Fibroblast of pulmonary artery (primary cell): ENCODE measurements around the gene LYRM2.

ENCODE experiments used
- DNase-seq: peaks from one replicate; pipeline ENCODE4 v3.0.0-alpha.2; 2010; ENCODE audit warnings: low read depth
- H3K4me3 ChIP-seq: replicated peaks from 2 replicates; pipeline ENCODE4 v1.5.1; 2011; ENCODE audit warnings: low read depth, mild to moderate bottlenecking, control low read depth, low read length, moderate library complexity
- CTCF ChIP-seq: IDR thresholded peaks from 2 replicates; pipeline ENCODE4 v1.5.1; 2011; ENCODE audit warnings: mild to moderate bottlenecking, control low read depth, low read length, inconsistent platforms; ENCODE audit errors: missing control alignments

LYRM2 gene

DNA sequence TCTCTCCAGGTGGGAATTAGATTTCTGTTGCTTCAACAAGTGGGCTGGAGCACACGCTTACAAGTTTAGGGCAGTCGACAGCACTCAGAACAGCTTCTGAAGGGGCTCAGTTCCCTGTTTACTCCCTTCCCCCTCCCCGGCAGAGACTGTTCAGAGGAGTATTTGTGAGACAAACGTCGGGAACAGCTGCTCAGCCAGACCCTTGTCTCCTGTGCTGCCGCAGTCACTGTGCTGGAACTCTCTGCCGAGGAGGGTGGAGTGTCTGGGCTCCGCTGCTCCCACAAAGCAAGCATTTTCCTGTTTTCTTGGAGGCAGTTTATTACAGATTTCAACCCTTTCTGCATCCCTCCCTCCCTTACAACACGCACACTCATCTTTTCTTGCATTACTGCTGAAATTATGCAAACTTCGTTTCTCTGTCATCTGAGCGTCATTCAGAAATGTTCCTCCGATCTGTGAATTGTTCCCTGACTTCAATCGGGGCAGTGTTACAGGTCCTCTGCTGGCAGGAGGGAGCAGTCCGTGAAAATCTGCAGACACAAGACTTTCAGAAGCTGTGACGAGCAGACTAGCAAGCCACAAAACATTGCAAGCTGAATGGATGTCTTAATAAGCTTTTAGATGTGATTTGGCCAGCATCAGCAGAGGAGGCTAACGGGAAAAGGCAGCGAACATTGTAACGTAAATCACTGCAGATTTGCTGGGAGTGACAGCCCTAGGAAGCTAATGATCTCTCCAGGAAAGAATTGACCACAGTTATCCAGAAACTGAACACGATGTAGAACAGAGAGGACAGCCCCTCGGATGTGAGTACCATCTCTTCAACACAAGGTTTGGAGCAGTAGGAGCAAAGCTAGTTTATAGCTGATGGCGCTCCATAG lies 76.2 kb downstream of the LYRM2 start:
- no peak for TF ChIP-seq CTCF
- peak; percentile 6 for DNase-seq

DNA sequence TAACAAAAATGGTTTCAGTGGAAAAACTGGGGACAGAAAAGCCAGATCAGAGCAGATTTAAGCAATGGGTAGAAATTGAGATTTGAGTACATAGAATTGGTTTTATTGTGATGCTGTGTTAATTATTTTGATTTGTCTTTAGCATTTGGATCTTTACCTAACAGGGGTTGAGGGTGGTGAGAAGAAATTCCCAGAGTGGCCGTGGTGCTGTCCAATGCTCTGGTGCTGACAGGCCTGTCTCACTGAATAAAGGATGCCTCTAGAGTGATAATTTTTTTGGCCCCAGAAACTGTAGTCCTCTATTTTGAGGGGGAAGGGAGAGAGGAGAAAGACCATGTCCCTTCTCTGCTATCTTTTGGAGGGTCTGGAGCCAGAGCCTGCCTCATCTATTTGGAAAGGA lies 79.1 kb downstream of the LYRM2 start:
- TF ChIP-seq CTCF, result no peak
- peak; percentile 13 for DNase-seq
- no peak overlapping the region for H3K4me3 ChIP-seq

More for the DNA sequence above, 76.2 kb downstream of the LYRM2 start:
- no peak overlapping the region for H3K4me3 ChIP-seq

GRCh38 chr6:89555806-89556205 lies 82.7 kb downstream of the LYRM2 start:
- no peak for DNase-seq
- TF ChIP-seq CTCF, result no peak
- no peak overlapping the region for H3K4me3 ChIP-seq

- no peak overlapping the region for H3K4me3 ChIP-seq
- DNase-seq, result no peak
- TF ChIP-seq CTCF, result no peak
Measured at GRCh38 chr6:89555031-89555430, 83.5 kb downstream of the LYRM2 start.

- DNase-seq, result no peak
- TF ChIP-seq CTCF, result no peak
- no peak overlapping the region for H3K4me3 ChIP-seq
Measured at GRCh38 chr6:89554106-89554505, 84.4 kb downstream of the LYRM2 start.

- no peak for DNase-seq
- H3K4me3 ChIP-seq, result no peak overlapping the region
- TF ChIP-seq CTCF, result no peak
Measured at GRCh38 chr6:89553431-89553830, 85.1 kb downstream of the LYRM2 start.

GRCh38 chr6:89547281-89547680 lies 91.3 kb downstream of the LYRM2 start:
- no peak overlapping the region for H3K4me3 ChIP-seq
- DNase-seq, result no peak
- TF ChIP-seq CTCF, result no peak
